GF-D8 (cell line): ENCODE results near the gene ADK.
A peak's percentile ranks its signal among the peaks of the same experiment; 100 is the strongest.
"Not testable (repeated sequence)": the region's sequence is repeated elsewhere in the genome, so short reads cannot be mapped to it uniquely, and the experiment has no call there.

Source experiments
- DNase-seq: peaks from one replicate; lab custom pipeline; 2025; lab: John Stamatoyannopoulos, UW

ADK gene

DNA sequence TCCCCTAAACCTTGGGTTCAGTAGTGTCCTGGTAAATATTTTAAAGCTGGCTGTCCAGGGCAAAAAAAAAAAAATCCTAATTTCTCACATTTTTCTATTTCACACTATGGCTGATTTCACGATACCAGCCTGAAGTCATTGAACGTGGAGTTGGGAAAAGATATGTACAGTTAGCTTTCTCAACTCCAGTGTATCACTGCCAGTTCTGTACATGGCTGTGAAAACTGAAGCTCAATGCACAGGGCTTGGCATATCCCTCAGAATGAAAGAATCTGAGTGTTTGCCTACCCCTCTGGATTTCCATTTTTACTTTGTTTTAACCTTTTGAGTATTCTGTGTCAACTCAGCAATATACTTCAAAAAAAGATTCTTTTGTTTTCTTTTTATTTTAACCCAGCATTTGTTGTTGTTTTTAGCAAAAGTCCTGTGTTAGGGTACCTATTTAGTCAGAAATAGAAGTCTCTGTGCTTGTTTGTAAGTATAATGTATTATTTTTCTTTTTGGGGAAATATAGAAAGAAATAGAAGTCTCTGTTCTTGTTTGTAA lies 274.5 kb downstream of the ADK start:
- no peak for DNase-seq

DNA sequence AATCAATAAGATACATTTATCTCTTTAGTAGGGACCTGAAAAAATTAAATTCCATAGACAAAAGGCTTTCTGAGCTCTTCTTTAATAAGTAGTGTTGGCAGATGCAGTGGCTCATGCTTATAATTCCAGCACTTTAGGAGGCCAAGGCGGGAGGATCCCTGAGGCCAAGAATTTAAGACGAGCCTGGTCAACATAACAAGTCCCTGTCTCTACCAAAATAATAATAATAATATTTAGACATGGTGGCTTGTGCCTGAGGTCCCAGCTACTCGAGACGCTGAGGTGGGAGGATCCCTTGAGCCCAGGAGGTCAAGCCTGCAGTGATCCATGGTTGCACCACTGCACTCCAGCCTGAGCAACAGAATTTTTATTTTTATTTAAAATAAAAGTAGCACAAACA lies 280.8 kb downstream of the ADK start:
- DNase-seq, result no peak

GRCh38 chr10:74432841-74433594 lies 282.0 kb downstream of the ADK start:
- DNase-seq, result no peak

GRCh38 chr10:74433595-74433956 lies 282.6 kb downstream of the ADK start:
- no peak for DNase-seq

- DNase-seq, result no peak
Measured at GRCh38 chr10:74433993-74434392, 283.0 kb downstream of the ADK start.

DNA sequence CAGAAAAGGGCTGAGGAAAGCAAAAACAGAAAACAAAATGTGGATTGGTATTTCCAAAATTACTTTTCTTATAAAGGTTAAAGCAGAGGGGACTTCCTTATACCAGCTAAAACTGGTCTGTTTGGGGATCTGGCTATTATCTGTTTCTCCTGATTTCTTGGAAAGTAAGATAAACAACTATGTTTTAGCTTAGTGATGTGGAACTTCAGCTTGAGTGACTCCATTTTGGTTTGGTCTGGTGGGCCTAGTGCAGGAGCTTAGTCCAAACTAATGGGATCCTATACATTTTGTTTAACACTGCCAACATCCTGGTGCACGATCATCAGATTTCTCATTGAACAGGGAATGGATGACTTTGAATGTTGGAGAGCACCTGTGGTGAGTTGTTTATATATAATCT lies 283.5 kb downstream of the ADK start:
- no peak for DNase-seq

- DNase-seq, result no peak
Measured at GRCh38 chr10:74436523-74437170, 285.6 kb downstream of the ADK start.

DNA sequence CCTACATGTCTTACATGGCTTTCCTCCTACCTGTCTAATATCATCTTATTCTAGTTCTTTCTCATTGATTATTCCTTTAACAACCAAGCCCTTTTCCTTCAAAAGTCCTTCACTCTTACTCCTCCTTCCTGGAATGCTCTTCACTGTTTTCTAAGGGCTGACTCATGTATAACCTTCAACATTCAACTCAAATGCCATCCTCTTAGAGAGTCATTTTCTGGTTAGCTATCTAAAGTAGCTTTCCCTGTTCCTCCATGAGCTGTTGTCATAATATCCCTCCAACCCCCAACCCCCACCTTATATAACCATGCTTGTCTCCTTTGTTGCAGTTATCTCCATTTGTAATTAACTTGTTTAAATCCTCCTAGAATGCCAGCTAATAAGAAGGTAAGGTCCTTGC lies 286.8 kb downstream of the ADK start:
- DNase-seq, result no peak

DNA sequence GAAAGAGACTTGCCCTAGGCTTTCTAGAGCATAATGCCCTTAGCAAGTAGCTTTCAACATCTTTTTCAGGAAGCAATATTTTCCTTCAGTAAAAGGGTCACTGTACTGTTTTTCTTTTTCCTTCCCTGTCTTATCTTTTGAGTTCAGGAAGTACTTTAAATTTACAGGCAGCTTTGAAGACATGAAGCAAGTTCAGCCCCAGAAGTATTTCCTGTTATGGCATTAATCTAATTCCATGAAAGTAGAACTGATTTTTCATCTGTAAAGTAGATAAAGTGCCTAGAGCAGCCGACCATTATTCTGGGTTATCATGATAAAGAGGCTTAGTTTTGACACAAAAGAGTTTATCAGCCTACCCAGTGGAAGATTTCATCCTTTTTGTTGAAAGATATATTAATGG lies 288.2 kb downstream of the ADK start:
- peak; percentile 91 for DNase-seq

DNA sequence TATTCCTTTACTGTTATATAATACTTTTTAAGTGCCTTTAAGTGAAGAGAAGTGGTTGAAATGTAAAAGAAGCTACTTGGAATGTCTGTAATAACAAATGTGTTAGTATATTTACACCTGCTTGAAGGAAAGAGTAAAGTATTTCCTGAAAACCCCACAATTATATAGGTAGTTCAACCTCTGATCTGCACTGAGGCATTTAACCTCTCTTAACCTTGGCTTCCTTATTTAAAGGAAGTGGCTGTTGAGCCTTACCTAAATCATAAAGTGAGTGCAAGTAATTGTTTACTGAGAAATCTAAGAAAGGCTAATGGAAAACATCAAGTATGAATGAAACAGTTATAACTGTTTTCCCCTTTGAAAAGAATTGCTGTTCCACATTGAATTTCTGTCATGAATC lies 294.5 kb downstream of the ADK start:
- no peak for DNase-seq

DNA sequence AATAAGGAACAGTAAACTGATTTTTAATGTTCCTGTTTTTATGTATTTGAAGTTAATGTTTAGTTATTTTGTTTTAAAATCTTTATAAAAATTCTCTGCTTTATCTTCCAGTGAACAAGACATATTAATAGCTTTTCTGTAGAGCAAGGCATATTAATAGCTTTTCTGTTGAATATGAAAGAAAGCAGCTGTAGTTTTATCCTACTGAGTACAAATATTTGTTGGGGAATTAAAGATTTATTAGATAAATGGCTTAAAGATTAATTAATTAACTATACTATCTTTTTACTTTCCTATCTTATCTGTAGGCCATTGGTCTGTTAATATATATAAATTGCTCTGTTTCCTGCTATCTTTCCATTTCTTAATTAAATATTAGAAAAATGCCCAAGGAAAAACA lies 299.6 kb downstream of the ADK start:
- DNase-seq, result no peak

DNA sequence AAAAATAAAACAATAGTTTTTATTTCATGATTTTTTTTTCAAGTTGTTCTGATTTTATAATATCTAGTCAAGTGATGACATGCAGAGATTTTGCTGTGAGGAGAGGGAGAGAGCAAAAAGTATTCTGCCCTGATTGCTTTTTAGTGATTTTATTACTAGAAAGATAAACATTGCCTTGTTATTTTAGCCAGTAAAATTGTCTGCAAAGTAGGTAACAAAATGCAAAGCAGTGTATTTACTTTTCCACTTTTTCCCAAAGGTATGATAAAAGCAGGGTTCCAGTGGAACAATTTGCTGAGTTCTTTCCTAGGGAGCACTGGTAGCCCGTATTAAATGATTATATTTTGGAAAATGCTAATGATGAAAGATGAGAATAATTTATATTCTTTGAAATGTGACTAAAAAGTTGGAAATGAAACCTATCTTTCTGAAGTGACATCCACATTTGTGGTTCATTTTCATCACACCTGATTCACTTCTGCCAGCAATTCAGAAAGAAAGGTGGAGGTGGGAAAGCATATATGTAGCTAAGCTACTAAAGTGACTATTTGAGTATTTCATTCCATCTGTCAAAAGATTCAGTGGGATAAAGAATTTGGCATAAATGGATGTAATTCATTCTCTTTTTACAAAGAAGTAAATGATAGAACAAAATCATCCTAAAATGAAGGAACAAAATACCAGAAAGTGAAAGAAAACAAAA lies 300.3 kb downstream of the ADK start:
- DNase-seq, result no peak

GRCh38 chr10:74453169-74453568 lies 302.1 kb downstream of the ADK start:
- no peak for DNase-seq

GRCh38 chr10:74457478-74457877 lies 306.5 kb downstream of the ADK start:
- DNase-seq, result not testable (repeated sequence)

- no peak for DNase-seq
Measured at GRCh38 chr10:74460812-74461211, 309.8 kb downstream of the ADK start.

- DNase-seq, result no peak
Measured at GRCh38 chr10:74474022-74474713, 323.1 kb downstream of the ADK start.

DNA sequence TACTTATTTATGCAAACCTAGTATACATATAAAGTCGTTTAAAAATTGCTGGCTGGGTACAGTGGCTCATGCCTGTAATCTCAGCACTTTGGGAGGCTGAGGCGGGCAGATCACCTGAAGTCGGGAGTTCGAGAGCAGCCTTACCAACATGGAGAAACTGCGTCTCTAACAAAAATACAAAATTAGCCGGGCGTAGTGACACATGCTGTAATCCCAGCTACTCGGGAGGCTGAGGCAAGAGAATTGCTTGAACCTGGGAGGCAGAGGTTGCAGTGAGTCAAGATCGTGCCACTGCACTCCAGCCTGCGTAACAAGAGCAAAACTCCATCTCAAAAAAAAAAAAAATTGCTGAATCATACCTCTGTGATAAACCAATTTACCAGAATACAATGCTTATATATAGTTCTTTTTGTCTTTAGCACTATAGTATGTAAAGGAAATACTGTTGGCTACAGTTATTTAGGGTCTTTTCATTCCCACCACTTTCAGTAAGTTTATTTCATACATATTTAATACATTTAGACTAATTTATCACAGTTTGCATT lies 325.2 kb downstream of the ADK start:
- DNase-seq, result not testable (repeated sequence)

DNA sequence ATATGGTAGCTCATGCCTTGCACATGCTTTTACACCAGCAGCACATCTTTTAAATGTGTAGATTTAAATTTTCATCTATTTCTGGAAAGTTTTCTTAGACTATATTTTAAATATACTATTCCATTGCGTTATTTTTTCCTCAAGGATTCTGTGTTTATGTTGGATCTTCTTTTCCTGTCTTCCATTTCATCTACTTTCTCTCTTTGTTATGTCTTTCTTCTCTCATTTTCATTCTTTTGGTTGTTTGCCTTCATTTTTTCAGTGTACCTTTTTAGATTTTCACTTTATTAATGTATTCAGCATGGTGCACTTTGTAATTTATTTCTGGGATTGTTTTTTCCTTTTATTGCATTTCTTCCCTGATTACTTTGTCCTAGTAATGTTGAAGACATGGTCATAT lies 329.8 kb downstream of the ADK start:
- DNase-seq, result no peak

DNA sequence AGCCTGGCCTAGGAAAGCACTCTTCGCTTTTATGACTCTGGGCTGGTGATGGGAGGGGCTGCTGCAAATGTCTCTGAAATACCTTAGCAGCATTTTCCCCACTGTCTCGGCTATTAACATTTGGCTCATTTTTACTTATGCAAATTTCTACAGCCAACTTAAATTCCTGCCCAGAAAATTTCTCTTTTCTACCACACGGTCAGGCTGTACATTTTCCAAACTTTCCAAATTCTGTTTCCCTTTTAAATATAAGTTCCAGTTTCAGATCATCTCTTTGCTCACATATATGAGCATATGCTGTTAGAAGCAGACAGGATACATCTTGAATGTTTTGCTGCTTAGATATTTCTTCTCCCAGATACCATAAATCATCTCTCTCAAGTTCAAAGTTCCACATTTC lies 332.3 kb downstream of the ADK start:
- DNase-seq, result no peak

DNA sequence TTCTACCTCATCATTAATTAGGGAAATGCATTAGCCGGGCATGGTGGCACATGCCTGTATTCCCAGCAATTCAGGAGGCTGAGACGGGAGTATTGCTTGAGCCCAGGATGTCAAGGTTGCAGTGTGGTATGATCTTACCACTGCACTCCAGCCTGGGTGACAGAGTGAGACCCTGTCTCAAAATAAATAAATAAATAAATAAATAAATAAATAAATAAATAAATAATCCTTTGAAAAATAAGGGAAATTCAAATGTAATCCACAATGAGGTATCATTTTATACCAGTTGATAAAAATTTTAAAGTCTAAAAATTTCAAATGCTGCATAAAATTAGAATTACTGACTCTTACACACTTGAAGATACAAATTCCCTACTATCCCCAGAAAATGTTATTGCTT lies 334.3 kb downstream of the ADK start:
- DNase-seq, result no peak

DNA sequence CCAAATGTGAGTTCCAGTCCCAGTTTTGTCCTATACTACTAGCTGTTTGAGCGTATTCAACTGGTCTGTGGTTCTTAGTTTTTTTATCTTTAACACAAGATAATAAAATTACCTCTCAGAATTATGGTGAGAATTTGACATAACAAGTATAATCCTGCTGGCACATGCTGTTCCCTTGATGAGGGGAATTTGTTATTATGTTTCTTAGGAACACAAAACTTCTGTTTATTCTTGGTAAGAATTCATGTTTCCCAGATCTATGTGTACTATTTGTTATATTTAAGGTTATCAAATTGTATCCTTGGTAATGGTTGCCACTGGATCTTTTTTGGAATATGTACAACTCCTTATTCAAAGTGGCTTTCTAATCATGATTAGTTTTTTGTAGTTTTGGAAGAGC lies 335.6 kb downstream of the ADK start:
- DNase-seq, result no peak

- no peak for DNase-seq
Measured at GRCh38 chr10:74488907-74489306, 337.9 kb downstream of the ADK start.
